LNCaP clone FGC (cell line): Measurements from ENCODE around the gene TTC4.

ENCODE experiments used
- DNase-seq: peaks from one replicate; pipeline ENCODE4 v3.0.0-alpha.2; 2011; ENCODE audit warnings: low read depth
- H3K4me3 ChIP-seq: 2 replicates; pipeline ENCODE4 v1.5.1; 2011; ENCODE audit warnings: mild to moderate bottlenecking, low read depth, low read length, control low read depth
- CTCF ChIP-seq: IDR thresholded peaks from 2 replicates; pipeline ENCODE4 v1.5.1; 2012; ENCODE audit warnings: mild to moderate bottlenecking; ENCODE audit not compliant: control insufficient read depth, insufficient read depth; ENCODE audit errors: extremely low read depth

Gene TTC4

DNA sequence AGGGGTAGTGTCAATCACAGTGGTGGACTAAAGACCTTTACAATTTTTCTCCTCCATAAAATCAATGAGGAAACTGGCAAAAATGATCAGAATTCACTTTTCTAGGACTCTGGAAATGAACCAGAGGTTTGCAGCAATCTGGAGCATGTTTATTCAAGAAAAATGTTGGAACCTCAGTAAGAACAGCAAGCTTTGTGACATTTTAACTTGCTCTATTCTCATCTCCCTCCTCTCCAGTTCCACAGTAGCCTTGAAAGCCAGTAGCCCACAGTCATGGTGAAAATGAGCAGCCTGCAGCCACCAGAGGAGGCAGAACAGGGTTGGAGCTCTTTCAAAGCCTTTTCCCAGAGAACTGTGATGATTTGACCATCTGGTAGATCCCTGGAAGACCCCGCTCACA lies 9.1 kb downstream of the TTC4 start:
- no peak for DNase-seq
- TF ChIP-seq CTCF = no peak
- no peak overlapping the region for H3K4me3 ChIP-seq

DNA sequence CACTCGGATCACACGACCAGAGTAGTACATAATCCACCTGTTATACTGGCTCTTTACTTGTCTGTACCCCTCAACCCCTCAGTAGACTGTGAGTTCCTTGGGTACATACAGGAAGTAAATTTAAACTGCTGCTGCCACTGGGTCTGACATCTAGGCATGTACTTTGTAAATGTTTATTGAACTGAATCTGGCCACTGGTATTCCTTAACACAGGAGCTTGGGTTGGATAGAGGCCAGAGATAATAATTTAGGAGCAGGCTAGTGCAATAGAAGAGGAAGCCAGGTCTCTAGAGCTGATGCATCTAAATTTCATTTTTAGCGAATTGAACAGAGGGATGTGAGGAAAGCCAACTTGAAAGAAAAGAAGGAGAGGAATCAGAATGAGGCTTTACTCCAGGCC lies 12.4 kb downstream of the TTC4 start:
- DNase-seq = no peak
- H3K4me3 ChIP-seq = no peak overlapping the region
- TF ChIP-seq CTCF = no peak

GRCh38 chr1:54736685-54737084 lies 21.0 kb downstream of the TTC4 start:
- DNase-seq = no peak
- H3K4me3 ChIP-seq = no peak overlapping the region
- TF ChIP-seq CTCF = no peak

- DNase-seq = no peak
- TF ChIP-seq CTCF = no peak
Observed at GRCh38 chr1:54738244-54738643, 22.6 kb downstream of the TTC4 start.

GRCh38 chr1:54741531-54741930 lies 25.9 kb downstream of the TTC4 start:
- TF ChIP-seq CTCF = no peak
- no peak overlapping the region for H3K4me3 ChIP-seq
- DNase-seq = no peak

More at GRCh38 chr1:54738244-54738643, 22.6 kb downstream of the TTC4 start:
- H3K4me3 ChIP-seq = no peak overlapping the region

DNA sequence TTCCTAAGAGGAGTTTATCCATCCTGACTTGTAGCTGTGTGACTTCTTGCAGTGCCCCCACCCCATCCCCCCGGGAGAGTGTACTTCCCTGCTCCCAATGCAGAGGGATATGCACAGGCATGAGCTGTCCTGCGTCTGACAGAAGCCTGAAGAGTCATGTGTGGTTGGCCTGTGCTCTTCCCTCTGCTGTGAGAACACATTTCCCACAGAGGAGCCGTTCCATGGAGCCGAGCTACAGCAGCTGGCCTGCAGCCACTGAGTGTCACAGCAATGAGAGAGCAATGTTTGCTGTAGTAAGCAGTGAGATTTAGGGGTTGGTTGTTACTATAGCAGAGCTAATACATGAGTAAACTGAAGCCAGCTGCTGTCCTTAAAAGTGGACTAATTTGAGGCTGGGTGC lies 26.6 kb downstream of the TTC4 start:
- no peak for DNase-seq
- no peak overlapping the region for H3K4me3 ChIP-seq
- TF ChIP-seq CTCF = no peak

- DNase-seq = no peak
- no peak overlapping the region for H3K4me3 ChIP-seq
- TF ChIP-seq CTCF = no peak
Observed at GRCh38 chr1:54743416-54744226, 28.0 kb downstream of the TTC4 start.
